HCEC 1CT (cell line): ENCODE measurements around the gene NCAM1.

Source experiments
- DNase-seq: peaks from one replicate; pipeline ENCODE4 v3.0.0-alpha.2; 2017

NCAM1 gene

GRCh38 chr11:113261709-113262475, 300.7 kb downstream of the NCAM1 start:
- DNase-seq: no peak

DNA sequence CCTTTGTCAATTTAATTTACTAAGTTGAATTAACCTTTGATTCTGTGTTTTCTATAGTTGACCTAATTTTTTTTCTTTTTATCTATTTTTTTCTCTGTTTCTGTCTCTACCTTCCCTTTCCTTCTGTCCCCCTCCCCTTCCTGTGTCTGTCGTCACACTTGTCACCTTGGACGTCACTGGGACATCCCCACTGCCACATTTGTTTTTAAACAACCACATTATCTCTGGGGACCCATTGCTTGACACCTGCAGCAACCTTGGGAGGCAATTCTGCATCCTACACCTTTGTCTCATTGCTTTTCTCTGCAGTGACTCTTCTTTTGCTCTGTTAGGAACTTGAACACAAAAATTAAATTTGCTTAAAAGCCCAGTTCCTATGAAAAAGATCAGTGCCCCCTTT, 301.4 kb downstream of the NCAM1 start:
- no peak for DNase-seq

DNA sequence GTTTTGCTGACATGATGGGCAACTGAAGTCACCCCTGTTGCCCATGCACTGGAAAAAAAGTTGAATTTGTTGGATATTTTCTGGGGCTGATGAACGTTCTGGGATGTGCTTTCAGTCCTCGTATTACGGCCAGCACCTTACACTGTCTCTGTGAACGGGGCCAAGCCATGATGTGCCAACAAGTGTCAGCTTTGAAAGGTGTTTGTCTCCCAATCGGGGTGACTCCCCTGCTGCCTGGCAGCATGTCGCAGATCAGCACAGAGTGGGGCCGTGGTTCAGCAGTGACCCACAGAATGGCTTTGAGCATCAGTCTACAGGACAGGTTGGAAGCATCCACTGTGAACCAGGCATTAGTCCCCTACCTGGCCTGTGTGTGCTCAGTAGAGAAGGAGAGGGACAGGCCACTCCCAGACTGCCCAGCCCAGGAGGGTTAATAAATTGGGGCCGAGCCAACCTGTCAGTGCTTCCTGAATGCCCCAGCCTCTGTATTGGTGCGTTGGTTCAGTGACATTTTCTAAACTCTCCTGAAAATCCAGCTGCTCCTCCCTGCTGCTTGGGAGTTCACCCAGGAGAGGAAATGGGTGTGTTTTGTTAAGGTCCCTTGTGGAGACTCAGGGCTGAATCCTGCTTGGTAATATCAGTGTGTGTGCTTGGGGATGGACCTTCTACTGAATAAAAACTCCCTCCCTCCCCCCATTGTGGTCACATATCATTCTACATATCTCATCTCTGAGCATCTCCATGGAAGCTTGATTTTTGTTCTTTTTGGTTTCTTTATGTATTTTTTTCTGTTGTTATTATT, 302.4 kb downstream of the NCAM1 start:
- no peak for DNase-seq

DNA sequence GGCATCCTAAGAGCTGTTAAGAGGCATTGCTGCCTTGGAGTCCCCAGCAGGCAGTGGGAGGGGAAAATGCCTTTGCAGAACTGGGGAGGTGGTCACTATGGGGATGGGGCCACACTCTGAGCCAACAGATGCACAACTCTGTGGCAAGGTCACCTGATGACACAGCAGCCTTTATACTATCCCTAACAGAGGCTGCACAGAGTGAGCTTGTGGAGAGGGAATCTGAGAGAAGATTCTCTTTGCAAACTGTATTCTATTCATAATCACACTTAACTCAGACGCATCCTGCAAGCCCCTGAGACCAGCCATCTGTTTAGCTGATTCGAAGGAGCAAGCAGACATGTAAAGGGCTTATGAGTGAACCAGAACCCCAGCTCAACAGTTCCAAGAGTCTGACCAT, 304.1 kb downstream of the NCAM1 start:
- no peak for DNase-seq

- no peak for DNase-seq
These were observed 306.3 kb downstream of the NCAM1 start for GRCh38 chr11:113267493-113267892.

GRCh38 chr11:113269096-113269495, 307.9 kb downstream of the NCAM1 start:
- DNase-seq: no peak

DNA sequence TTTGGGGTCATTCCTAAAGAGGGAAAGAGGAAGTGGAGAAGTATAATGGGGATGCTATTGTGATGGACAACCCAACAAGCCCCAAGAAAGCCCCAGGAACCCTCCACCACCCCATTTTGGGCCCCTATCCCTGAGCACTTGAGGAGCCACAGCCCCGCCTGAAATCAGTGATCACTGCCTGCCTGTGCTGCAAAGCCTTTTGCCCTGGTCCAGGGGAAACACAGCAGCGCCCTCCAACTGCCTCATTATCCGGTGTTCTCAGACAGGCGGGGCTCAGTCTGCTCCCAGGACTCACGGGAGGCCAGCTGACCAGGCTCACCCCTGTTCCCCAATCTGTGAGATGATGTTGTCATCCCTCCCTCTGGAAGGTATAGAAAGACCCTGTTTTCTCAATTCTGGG, 308.4 kb downstream of the NCAM1 start:
- DNase-seq: no peak

GRCh38 chr11:113270080-113270479, 308.9 kb downstream of the NCAM1 start:
- no peak for DNase-seq

GRCh38 chr11:113271551-113272245, 310.5 kb downstream of the NCAM1 start:
- DNase-seq: no peak

- DNase-seq: no peak
These were observed 311.1 kb downstream of the NCAM1 start for GRCh38 chr11:113272281-113272680.

GRCh38 chr11:113272927-113273615, 311.9 kb downstream of the NCAM1 start:
- no peak for DNase-seq

DNA sequence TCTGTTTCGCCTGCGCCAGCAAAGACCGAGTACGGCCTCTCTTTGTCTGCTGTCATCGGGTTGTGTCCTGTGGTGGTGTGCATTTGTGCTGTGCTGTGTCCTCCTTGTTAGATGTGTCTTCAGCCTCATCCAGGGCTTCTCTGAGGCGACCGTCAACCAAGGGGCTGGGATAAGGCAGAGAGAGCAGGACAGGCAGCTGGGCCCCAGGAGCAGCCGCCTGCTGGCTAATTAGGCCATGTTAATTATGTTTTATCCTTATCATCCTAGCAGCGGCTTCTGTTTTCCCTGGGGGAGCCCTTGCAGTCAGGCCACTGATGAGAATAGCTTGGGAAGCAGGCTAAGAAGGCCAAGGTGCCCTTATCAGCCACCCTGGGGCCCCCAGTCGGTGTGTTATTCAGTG, 312.5 kb downstream of the NCAM1 start:
- DNase-seq: no peak

GRCh38 chr11:113274713-113275582, 313.7 kb downstream of the NCAM1 start:
- DNase-seq: no peak

DNA sequence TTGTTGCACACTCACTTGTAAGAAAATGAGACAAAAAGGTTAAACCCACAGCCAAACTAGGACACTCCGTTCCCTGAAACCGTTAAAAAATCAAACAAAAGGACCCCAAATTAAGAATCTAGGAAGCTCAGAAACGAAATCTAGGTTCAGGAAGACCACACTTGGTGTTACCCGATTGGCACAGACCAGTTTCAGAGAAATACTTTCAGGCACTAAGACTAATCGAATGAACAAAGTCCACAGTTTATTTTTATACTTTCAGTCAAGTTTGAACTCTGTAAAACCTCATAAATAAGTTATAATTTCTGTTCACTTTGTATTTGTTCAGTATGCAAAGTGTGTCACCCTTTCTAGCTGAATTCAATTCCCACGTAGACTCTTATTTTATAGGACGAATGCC, 314.4 kb downstream of the NCAM1 start:
- DNase-seq: no peak

GRCh38 chr11:113276466-113276865, 315.2 kb downstream of the NCAM1 start:
- DNase-seq: no peak

DNA sequence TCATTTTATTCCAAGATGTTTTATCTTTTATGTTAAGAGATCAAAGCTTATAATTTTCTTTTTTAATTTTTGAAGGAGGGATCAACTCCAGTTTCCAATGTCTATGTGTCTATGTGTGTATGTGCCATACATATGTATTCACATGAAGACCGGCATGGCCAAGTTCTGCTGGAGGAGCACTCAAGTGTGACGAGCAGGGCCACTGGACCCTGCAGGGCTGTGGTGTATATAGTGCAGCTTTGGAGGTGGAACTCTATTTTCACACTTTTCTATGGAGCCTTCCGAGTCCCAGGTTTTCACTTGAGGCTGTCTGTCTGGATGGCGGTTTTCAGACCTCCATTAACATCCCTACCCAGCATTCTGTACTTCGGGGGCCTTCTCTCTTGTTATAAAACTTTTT, 316.7 kb downstream of the NCAM1 start:
- no peak for DNase-seq

- DNase-seq: no peak
These were observed 317.3 kb downstream of the NCAM1 start for GRCh38 chr11:113278481-113278880.

- no peak for DNase-seq
These were observed 317.7 kb downstream of the NCAM1 start for GRCh38 chr11:113278925-113279324.

- no peak for DNase-seq
These were observed 318.4 kb downstream of the NCAM1 start for GRCh38 chr11:113279591-113279990.

- DNase-seq: no peak
These were observed 320.0 kb downstream of the NCAM1 start for GRCh38 chr11:113281052-113281725.

DNA sequence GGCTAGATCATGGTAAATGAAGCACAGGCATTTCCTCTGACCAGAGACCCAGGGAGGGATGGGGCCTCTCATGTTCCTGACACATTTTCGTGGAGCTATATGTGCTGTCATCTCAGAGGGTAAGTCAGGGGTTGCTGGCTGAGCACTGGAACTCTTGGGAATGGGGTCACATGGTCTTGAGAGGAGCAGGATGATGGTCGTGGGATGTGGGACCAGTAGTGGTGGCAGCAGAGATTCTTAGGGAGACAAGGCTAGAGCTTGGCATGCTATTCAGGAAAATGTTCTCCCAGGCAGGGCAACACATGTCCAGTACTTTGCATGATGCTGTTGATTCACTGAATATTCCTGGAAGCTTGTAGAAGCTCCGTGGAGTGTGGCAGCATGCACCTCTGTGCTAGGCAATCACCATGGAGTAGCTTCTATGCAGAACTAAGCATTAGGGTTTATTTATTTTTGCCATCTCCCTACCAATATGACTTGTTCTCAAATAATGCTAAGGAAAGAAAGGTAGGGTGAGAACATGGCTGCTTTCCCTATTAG, 321.7 kb downstream of the NCAM1 start:
- no peak for DNase-seq
